Transverse colon (tissue), 4 donors: ENCODE results near the gene OXT. TPM values are rescaled to one million over a fixed set of nuclear protein-coding genes. Genes with fewer than 3 reads are reported as not detected.

Experiments
- DNase-seq: peaks from one replicate; pipeline ENCODE4 v3.0.0-alpha.2; 2019
- H3K27ac ChIP-seq, 4 donors: fragments of 200-600 bp; sonication (generic); 2 replicates each; pipeline ENCODE4 v1.5.1; 2016 to 2018; ENCODE audit warnings: inconsistent platforms in 4 of 4
- H3K27me3 ChIP-seq: fragments of 200-600 bp; sonication (generic); 2 replicates; pipeline ENCODE4 v1.5.1; 2017; ENCODE audit warnings: inconsistent platforms
- H3K36me3 ChIP-seq, 4 donors: fragments of 200-600 bp; sonication (generic); 2 replicates each; pipeline ENCODE4 v1.5.1; 2017 to 2019; ENCODE audit warnings: inconsistent platforms in 4 of 4
- H3K4me1 ChIP-seq, 4 donors: fragments of 200-600 bp; sonication (generic); 2 replicates each; pipeline ENCODE4 v1.5.1; 2017 to 2020; ENCODE audit warnings: inconsistent platforms in 4 of 4
- H3K4me3 ChIP-seq, 4 donors: fragments of 200-600 bp; sonication (generic); 1 replicate in 1 of 4; 2 replicates in 3 of 4; pipeline versions ENCODE4 v1.5.1 to v1.6.1; 2017 to 2019; ENCODE audit warnings: inconsistent platforms in 4 of 4
- H3K9me3 ChIP-seq, 2 donors: fragments of 200-600 bp; sonication (generic); 2 replicates each; pipeline ENCODE4 v1.5.1; 2017 to 2019; ENCODE audit warnings: inconsistent platforms in 2 of 2
- CTCF ChIP-seq, 5 experiments: fragments of 200-600 bp in 3 of 5; fragments of 450-650 bp in 2 of 5; sonication (generic) in 3 of 5; IDR thresholded peaks; 1 replicate in 2 of 5; 2 replicates in 3 of 5; pipeline ENCODE4 v1.5.1; 2016 to 2017; ENCODE audit warnings: antibody characterized with exemption in 5 of 5, inconsistent platforms in 3 of 5, mild to moderate bottlenecking in 2 of 5, moderate library complexity in 1 of 5
- EP300 ChIP-seq: sonication (generic); formaldehyde crosslinking; IDR thresholded peaks from one replicate; pipeline ENCODE4 v1.6.1; 2017; ENCODE audit warnings: antibody characterized with exemption, low read depth
- POLR2A ChIP-seq: fragments of 450-650 bp; IDR thresholded peaks from one replicate; pipeline ENCODE4 v1.6.1; 2016; ENCODE audit warnings: antibody characterized with exemption, mild to moderate bottlenecking, moderate library complexity
- POLR2AphosphoS5 ChIP-seq, 3 donors: sonication (generic); formaldehyde crosslinking; IDR thresholded peaks; one replicate each; pipeline ENCODE4 v1.6.1; 2016; ENCODE audit warnings: antibody characterized with exemption in 3 of 3
- WGBS, 2 donors: methylation state at CpG; one replicate each; pipeline ENCODE4 v1.1.5; 2018; ENCODE audit warnings: low coverage in 1 of 2; 5-methylcytosine and 5-hydroxymethylcytosine counted together
- in situ Hi-C, 4 donors: fragments of 200-750 bp; cut with MboI; loops; one replicate each; pipeline versions ENCODE4 v1.15.0 to v1.15.1; 2017; ENCODE audit warnings: low sequenced_read_pairs in 3 of 4, low pct_ligation_motif_present in 1 of 4, low pct_unique_long_range_greater_than_20kb in 1 of 4
- intact Hi-C: fragments of 100-400 bp; cut with DNase I; formaldehyde crosslinking; loops from one replicate; pipeline ENCODE4 v1.15.1; 2023; ENCODE audit warnings: low total_unique reads
- total RNA-seq, 4 donors: library from RNA; depleted of rRNA; stranded (reverse); fragments of >200 nt; gene quantifications; one replicate each; pipeline ENCODE4 v1.1.0, GENCODE V29; 2016

Gene OXT
- total RNA-seq, 4 donors from 2014 or later, result not detected

- Histone ChIP-seq H3K9me3 (no peaks in the 10 kb centered on the region), H3K4me3 (no peak overlapping the region), H3K36me3 (peaks cover 0 to 6% (median 0%) of the 10 kb centered on the region in 4 donors), H3K27me3 (no peaks in the 10 kb centered on the region), H3K4me1 (no peaks in the 10 kb centered on the region), H3K27ac (no peak overlapping the region)
- in situ Hi-C loops (no loop called here), intact Hi-C loops (no loop called here)
- WGBS, 2 donors, result 90% methylated on average over 9 of the region's 12 CpGs; no CpG with 5 or more reads in 1 of the 2 donors
- TF ChIP-seq POLR2A (no peak), CTCF (IDR thresholded peaks at IDR 0.05) (no peak), EP300 (no peak), POLR2AphosphoS5 (IDR thresholded peaks at IDR 0.05) (no peak)
- no peak for DNase-seq
Measured at GRCh38 chr20:3107464-3108025, 36.1 kb downstream of the OXT start.

- intact Hi-C loops, result loop anchor here (10.0 kb wide), 1 partner anchor 55 kb away; no protein-coding TSS in a partner anchor
- no peaks in the 10 kb centered on the region for H3K9me3 ChIP-seq
- no peaks in the 10 kb centered on the region for H3K27me3 ChIP-seq
- WGBS, 2 donors, result 95% methylated on average over 23 of the region's 23 CpGs; no CpG with 5 or more reads in 1 of the 2 donors
- H3K27ac ChIP-seq, result no peak overlapping the region
- H3K36me3 ChIP-seq, result peaks cover 0 to 6% (median 0%) of the 10 kb centered on the region in 4 donors
- no peak for DNase-seq
- no peaks in the 10 kb centered on the region for H3K4me1 ChIP-seq
- in situ Hi-C loops, result loop anchor here in 1 of 4 donors (10.0 kb wide), 1 partner anchor 55 kb away; no protein-coding TSS in a partner anchor
- no peak overlapping the region for H3K4me3 ChIP-seq
- TF ChIP-seq POLR2AphosphoS5 (IDR thresholded peaks at IDR 0.05) (no peak), EP300 (no peak), CTCF (IDR thresholded peaks at IDR 0.05) (no peak), POLR2A (no peak)
Measured at GRCh38 chr20:3109350-3110302, 38.2 kb downstream of the OXT start.

- H3K9me3 ChIP-seq, result no peaks in the 10 kb centered on the region
- H3K36me3 ChIP-seq, result peaks cover 0 to 6% (median 0%) of the 10 kb centered on the region in 4 donors
- no peak overlapping the region for H3K4me3 ChIP-seq
- no peak for DNase-seq
- H3K4me1 ChIP-seq, result no peaks in the 10 kb centered on the region
- intact Hi-C loops (loop anchor here (10.0 kb wide), 1 partner anchor 57 kb away; no protein-coding TSS in a partner anchor), in situ Hi-C loops (loop anchor here in 1 of 4 donors (10.0 kb wide), 1 partner anchor 57 kb away; no protein-coding TSS in a partner anchor)
- WGBS, 2 donors, result 90 to 95% methylated on average over 4 to 7 of the region's 7 CpGs
- no peaks in the 10 kb centered on the region for H3K27me3 ChIP-seq
- H3K27ac ChIP-seq, result no peak overlapping the region
- TF ChIP-seq POLR2A, result no peak
- no peak for TF ChIP-seq EP300
- no peak for TF ChIP-seq CTCF (IDR thresholded peaks at IDR 0.05)
Measured at GRCh38 chr20:3111507-3111906, 40.1 kb downstream of the OXT start.

GRCh38 chr20:3111995-3112394, 40.6 kb downstream of the OXT start:
- in situ Hi-C loops, result loop anchor here in 1 of 4 donors (10.0 kb wide), 1 partner anchor 57 kb away; no protein-coding TSS in a partner anchor
- Histone ChIP-seq H3K4me3 (no peak overlapping the region), H3K27ac (no peak overlapping the region), H3K4me1 (no peaks in the 10 kb centered on the region), H3K36me3 (peaks cover 0 to 6% (median 0%) of the 10 kb centered on the region in 4 donors), H3K27me3 (no peaks in the 10 kb centered on the region), H3K9me3 (no peaks in the 10 kb centered on the region)
- no peak for DNase-seq
- no peak for TF ChIP-seq POLR2AphosphoS5 (IDR thresholded peaks at IDR 0.05)
- no peak for TF ChIP-seq POLR2A
- WGBS, 2 donors, result 50 to 88% methylated on average over 1 to 2 of the region's 2 CpGs
- intact Hi-C loops, result loop anchor here (10.0 kb wide), 1 partner anchor 57 kb away; no protein-coding TSS in a partner anchor
